HG02973 (cell line): Measurements from ENCODE around the gene HCLS1.
"Not testable (repeated sequence)": the region's sequence is repeated elsewhere in the genome, so short reads cannot be mapped to it uniquely, and the experiment has no call there.

ENCODE experiments used
- ATAC-seq: cut with Tn5 transposase; IDR thresholded peaks from one replicate; pipeline ENCODE4 v1.9.1; 2021; ENCODE audit warnings: moderate library complexity; ENCODE audit not compliant: unreplicated experiment

HCLS1 gene

DNA sequence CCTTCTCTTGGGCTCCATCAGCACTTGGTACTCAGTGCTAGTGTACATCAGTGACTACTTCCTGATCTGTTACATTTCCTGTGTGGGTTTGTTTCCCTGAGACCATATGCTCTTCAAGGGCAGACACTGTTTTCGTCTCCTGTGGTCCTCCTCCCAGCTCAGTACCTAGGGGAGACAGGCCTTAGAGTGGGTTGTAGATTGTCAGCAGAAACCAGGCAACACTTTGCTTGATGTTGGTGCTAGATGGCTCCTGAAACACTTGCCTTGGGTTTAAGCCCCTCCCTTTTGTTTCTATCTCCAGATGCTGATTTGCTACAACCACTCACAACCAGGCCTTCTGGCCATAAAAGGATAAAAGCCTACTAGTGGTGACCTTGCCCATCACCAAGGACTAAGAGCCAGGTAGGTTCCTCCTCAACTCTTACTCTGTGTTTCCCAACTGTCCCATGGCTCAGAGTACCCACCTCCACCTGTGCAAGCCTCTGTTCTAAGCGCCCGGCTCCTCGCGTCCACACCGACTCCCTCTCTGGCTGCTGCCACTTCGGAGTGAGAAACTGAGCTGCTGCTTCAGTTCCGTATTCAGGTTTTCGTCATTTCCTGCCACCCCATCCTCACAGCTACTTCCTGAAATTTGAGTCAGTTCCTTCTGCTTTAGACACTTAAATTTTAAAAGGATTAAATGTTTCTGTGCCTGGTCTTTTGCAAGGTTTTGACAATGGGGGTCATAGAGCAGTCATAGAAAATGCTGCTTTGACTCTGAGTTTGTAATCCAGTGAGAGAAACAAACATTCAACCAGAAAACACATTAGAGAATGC lies at the start of gene HCLS1:
TSS of gene HCLS1 (minus strand) at position 548 of the 816 bp plus-strand sequence. CDS start 2,556 bp downstream, outside the sequence.
- peak; percentile 83 for ATAC-seq

GRCh38 chr3:121710347-121710746 lies 49.6 kb upstream of the HCLS1 start:
- no peak for ATAC-seq

DNA sequence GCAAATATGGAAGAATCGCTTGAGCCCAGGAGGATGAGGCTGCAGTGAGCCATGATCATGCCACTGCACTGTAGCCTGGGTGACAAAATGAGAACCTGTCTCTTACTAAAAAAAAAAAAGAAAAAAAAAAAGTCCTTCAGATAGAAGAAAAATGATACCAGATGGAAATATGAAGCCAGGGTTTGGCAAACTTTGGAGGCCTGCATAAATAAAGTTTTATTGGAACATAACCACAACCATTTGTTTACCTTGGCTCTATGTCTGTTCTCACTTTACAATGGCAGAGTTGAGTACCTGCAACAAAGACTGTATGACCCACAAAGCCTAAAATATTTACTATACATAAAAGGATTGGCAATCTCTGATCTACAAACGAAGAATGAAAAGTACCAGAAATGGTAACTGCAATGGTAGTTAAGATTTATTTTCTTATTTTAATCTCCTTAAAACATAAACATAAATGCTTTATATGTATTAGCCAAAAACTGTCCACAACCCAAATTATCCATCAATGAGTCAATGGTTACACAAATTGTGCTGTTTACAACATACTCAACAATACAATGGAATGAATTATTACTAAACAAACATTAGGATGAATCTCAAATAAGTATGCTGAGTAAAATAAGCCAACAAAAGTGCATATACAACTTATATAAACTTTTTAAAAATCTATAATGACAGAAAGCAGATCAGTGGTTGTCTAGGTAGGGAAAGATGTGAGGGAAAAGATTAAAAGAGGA lies 47.0 kb upstream of the HCLS1 start:
- no peak for ATAC-seq

DNA sequence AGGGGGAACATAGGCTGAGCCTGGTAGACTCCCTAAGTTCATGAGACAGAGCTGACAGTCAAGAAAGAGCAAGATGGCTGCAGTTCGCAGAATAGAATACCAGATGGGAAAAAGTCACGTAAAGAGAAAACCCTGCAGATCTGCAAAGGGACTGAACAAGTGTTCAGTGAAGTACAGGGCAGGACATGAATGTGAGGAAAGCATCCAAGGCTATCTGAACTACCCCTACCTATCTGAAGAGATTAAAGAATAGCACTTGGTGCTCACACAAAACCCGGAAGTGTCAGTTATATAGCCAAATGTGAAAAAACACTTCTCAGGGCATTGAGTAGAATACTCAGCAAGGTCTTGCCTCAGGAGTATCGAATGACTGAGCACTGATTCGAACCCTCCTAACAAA lies 44.8 kb upstream of the HCLS1 start:
- no peak for ATAC-seq

DNA sequence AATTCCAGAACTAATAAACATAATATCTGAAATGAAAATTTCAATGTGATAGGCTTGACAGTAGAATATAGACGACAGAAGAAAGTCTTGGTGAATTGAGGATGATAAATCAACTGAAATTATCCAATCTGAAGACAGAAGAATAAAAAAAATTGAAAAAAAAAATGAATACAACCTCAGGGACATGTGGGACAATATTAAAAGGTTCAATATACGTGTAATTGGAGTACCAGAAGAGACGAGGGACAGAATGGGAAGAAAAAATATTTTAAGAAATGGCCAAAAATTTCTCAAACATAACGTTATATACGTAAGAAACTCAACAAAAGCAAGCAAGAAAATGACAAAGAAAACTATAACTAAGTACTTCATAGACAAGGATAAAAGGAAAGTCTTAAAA lies 43.3 kb upstream of the HCLS1 start:
- no peak for ATAC-seq

DNA sequence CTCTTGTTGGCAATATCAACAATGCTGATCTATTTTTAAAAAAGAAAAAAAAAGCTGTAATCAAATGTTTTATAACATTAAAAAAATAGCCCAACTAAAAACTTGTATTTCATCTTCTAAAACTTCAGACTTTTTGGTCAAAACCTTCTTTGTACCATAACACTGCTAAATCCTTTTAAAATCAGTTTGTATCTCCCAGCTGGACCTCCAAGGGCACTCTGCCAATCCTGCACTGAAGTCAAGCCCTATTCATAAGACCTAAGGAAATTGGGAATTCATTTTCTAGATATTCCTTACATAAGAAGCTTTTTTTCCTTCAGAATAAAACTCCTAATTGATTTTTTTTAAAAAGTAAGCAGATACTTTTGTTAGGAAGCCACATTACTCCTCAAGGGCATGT lies 38.2 kb upstream of the HCLS1 start:
- ATAC-seq: no peak

- no peak for ATAC-seq
Measured at GRCh38 chr3:121698476-121698875, 37.8 kb upstream of the HCLS1 start.

DNA sequence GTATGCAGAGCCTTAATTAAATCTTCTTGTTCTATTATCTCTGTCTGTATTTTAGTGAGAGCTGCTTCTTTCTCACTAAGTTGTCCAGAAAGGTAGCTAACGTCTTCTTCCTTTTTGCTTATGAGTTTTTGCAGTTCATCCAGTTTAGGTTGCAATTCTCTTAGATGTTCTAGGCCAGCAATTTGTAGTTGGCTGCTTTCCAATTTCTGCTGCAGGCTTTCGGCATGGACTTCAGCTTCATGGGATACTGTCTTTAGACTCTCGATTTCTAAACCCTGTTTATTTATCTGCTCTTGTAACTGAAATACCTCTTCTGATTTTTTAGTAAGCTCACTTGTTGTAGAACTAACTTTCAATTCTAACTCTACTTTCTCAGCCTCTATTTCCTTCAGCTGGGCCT lies 35.5 kb upstream of the HCLS1 start:
- ATAC-seq: no peak

- ATAC-seq: no peak
Measured at GRCh38 chr3:121692010-121692699, 31.5 kb upstream of the HCLS1 start.

DNA sequence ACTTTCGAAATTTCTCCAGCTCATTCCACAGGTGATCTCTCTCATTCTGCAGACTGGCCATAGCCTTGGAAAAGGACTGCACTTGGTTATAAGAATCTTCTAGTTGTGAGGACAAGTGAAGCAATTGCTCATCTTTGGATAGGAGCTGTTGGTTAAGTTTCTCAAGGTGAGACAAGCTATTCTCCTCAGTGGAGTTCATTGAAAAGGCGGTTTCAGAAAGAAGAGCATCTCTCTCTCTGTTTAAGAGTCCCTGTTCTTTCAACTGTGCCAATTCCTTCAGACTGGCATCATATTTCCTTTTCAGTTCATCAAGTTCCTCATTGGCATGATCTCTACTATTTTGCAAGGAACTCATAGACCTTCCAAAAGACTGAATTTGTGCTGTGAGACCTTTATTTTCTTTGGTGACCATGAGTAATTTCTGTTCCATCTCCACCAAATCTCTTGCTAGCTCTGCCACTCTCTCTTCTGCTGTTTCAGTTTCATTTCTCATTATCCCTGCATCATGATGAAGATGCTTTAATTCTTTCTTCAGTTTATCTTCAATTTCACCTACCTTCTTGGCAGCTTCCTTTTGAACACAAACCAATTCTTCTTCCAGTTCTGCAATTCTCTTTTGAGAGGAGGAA lies 30.2 kb upstream of the HCLS1 start:
- no peak for ATAC-seq

DNA sequence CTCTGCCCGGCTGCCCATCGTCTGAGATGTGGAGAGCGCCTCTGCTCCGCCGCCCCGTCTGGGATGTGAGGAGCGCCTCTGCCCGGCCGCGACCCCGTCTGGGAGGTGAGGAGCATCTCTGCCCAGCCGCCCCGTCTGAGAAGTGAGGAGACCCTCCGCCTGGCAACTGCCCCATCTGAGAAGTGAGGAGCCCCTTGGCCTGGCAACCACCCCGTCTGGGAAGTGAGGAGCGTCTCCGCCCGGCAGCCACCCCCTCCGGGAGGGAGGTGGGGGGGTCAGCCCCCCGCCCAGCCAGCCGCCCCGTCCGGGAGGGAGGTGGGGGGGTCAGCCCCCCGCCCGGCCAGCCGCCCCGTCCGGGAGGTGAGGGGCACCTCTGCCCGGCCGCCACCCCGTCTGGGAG lies 28.0 kb upstream of the HCLS1 start:
- ATAC-seq: not testable (repeated sequence)

GRCh38 chr3:121681792-121682191 lies 21.1 kb upstream of the HCLS1 start:
- no peak for ATAC-seq

- ATAC-seq: no peak
Measured at GRCh38 chr3:121677141-121677540, 16.4 kb upstream of the HCLS1 start.

DNA sequence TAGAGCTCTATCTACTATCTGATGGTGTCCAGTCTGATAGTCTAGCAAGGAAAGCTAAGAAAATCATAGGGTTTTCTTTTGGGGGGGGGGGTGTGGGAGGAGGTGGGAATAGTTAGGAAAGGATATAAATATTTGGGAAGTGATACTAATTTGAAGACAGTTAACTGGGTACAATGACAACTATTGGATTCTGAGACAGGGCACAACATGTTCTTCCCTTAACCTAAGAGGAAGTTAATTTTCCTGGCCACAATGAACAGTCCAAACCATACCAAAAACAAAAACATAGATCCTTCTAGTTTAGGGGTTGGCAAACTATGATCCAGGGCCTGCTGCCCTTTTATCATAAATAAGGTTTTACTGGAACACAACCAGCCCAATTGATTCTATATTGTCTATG lies 10.0 kb upstream of the HCLS1 start:
- no peak for ATAC-seq

DNA sequence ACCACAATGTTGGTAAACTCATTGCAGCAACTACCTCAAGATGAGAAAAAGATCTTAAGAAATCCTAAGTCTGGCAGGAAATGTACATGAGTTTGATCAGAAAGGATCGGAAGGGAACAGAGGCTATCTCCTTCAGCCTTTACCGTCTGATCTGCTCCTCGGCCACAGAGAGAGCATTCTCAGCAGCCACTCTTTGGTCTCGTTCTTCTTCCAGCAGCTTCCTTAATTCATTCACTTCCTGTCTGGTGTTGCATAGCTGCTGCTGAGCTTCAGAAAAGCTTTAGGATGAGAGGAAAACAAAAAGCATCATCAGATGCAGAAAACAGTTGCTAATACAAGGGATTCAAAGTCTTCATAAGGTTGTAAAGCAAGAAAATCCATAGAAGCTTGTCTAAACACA lies 6.6 kb upstream of the HCLS1 start:
- ATAC-seq: no peak

DNA sequence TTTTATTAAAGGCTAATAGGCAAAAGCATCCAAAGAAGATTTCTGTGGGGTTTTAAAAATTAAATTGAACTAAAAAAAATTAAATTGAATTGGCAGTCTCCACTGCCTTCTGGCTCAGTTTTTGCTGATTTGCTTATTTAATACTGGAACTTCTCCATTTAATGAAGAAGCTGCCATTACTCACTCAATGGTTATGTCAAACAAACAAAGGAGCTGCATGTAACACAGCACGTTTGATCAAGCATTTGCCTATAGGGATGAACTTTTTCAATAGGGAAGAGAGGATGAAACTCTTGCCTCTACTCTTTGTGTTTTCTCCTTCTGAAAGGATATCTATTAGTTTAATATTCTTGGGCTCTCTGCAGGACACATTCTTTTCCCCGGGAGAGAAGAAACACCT lies 4.8 kb upstream of the HCLS1 start:
- no peak for ATAC-seq

DNA sequence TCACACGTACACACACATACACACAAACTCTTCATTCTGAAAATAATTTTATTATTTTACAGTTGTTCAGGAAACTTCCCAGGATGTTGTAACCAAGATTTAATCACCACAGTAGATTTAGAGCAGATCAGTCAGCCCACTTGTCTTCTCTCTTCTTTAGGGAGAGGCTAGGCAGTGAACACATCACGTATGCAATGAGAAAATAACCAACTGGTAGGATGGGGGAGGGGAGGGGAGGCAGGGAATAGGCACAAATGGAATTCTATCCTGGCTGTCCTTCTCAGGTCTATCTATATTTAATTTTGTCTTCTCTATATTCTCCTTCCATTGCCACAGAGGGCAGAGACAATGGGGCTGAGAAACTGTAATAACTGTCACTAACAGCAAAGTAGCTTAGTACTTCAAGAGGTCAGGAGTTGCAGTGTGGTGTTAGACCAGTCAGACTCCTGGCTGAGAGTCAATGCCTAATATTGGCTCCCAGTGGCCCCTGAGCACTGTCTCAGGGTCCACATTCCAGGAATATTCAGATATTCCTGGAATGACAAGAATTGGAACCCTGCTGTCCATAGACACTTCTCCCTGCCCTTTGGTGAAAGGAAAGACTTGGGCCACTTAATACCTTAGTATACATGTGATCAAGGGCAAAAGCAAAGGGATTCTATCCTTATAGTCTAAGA lies 2.6 kb upstream of the HCLS1 start:
- ATAC-seq: no peak

DNA sequence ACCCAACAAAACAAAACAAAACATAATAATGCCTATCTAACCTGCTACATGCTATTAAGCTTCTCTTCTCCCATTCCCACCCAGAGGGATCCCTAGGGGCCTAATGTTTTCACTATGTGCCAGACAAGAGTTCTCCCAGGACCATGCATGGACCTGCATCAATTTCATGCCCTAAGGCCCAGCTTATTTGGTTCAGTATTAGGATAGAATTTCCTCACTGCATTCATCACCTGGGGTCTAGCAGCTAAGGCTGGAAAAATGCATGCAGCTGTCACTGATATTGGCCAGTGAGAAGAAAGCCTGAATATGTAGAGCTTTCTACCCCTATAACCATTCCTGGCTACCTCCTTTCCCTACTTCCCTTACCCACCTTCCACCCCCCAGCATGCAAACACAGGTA lies 2.0 kb upstream of the HCLS1 start:
- no peak for ATAC-seq

DNA sequence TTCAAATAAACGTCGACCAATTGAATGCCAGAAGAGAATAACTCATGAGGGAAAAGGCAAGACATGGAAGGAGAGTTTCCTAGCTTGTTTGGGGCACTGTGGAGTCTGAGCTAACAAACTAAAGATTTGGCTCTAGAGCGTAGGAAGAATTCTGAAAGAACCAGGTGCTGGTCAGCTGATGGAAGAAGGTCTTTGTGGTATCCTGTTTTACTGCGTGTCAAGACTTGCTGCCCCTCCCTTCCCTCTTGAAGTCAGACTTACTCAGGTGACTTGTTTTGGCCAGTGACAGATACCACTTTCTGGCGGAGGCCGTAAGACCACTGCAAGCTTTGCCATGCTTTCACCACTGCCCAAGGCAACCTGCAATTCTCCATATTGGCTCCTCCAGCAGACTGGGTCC lies 673 bp upstream of the HCLS1 start:
- ATAC-seq: no peak

GRCh38 chr3:121659586-121659985 lies 1.1 kb downstream of the HCLS1 start:
- no peak for ATAC-seq
